OCI-LY1 (cell line): ENCODE measurements around the gene LLGL2.

Experiments used
- H2AFZ ChIP-seq: fragments of 200-600 bp; sonication (generic), shearing (Covaris generic); 2 replicates; pipeline ENCODE4 v1.6.0; 2014; ENCODE audit warnings: antibody characterized with exemption, mild to moderate bottlenecking, low read length
- H3F3A ChIP-seq: fragments of 200-600 bp; sonication (generic), shearing (Covaris generic); 2 replicates; pipeline ENCODE4 v1.6.0; 2014; ENCODE audit warnings: mild to moderate bottlenecking, antibody characterized with exemption, low read length, moderate library complexity; ENCODE audit not compliant: insufficient read depth
- H3K27ac ChIP-seq: fragments of 200-600 bp; sonication (generic); 2 replicates; pipeline ENCODE4 v1.5.1; 2014; ENCODE audit warnings: low read length, mixed run types, mild to moderate bottlenecking, low read depth; ENCODE audit not compliant: poor library complexity, severe bottlenecking
- H3K27me3 ChIP-seq: fragments of 200-600 bp; sonication (generic); 2 replicates; pipeline ENCODE4 v1.6.0; 2014; ENCODE audit warnings: antibody characterized with exemption, mild to moderate bottlenecking, low read length, moderate library complexity; ENCODE audit not compliant: insufficient read depth
- H3K36me3 ChIP-seq: fragments of 200-600 bp; sonication (generic); 2 replicates; pipeline ENCODE4 v1.6.1; 2014; ENCODE audit warnings: mild to moderate bottlenecking, antibody characterized with exemption, low read length, moderate library complexity, mixed read lengths; ENCODE audit not compliant: insufficient read depth
- H3K4me1 ChIP-seq: fragments of 200-600 bp; sonication (generic); 2 replicates; pipeline ENCODE4 v1.5.1; 2014; ENCODE audit warnings: mild to moderate bottlenecking, low read length, moderate library complexity; ENCODE audit not compliant: insufficient read depth, severe bottlenecking
- H3K4me2 ChIP-seq: fragments of 200-600 bp; sonication (generic), shearing (Covaris generic); 2 replicates; pipeline ENCODE4 v1.6.1; 2014; ENCODE audit warnings: low read length
- H3K4me3 ChIP-seq: fragments of 200-600 bp; sonication (generic); 2 replicates; pipeline ENCODE4 v1.5.1; 2014; ENCODE audit warnings: low read length, low read depth, mild to moderate bottlenecking, mixed read lengths; ENCODE audit not compliant: poor library complexity, severe bottlenecking
- H3K79me2 ChIP-seq: fragments of 200-600 bp; shearing (Covaris generic); 2 replicates; pipeline ENCODE4 v1.6.1; 2016; ENCODE audit warnings: mixed run types, low read length, mixed read lengths; ENCODE audit not compliant: insufficient read depth
- H3K9ac ChIP-seq: fragments of 200-600 bp; sonication (generic), shearing (Covaris generic); 2 replicates; pipeline ENCODE4 v1.6.1; 2014; ENCODE audit warnings: mild to moderate bottlenecking, low read length, mixed read lengths
- H3K9me2 ChIP-seq: fragments of 200-600 bp; sonication (generic), shearing (Covaris generic); 2 replicates; pipeline ENCODE4 v1.6.1; 2014; ENCODE audit warnings: low read depth, mild to moderate bottlenecking, low read length, mixed read lengths
- H3K9me3 ChIP-seq: fragments of 200-600 bp; shearing (Covaris generic); 2 replicates; pipeline ENCODE4 v1.6.1; 2014; ENCODE audit warnings: low read length, mixed read lengths
- H4K20me1 ChIP-seq: fragments of 200-600 bp; sonication (generic), shearing (Covaris generic); 2 replicates; pipeline ENCODE4 v1.6.0; 2016; ENCODE audit warnings: mild to moderate bottlenecking, low read length; ENCODE audit not compliant: insufficient read depth
- EZH2 ChIP-seq: fragments of 200-600 bp; sonication (generic), shearing (Covaris generic); IDR thresholded peaks from 2 replicates; pipeline ENCODE4 v1.8.0; 2017; ENCODE audit warnings: borderline replicate concordance, mixed run types, mild to moderate bottlenecking, antibody characterized with exemption, low read length, moderate library complexity, mixed read lengths
- TF ChIP-seq, protein P1 (sequence below): fragments of 200-600 bp; sonication (generic), shearing (Covaris generic); IDR thresholded peaks from 2 replicates; pipeline ENCODE4 v1.5.1; 2017; ENCODE audit warnings: mild to moderate bottlenecking, antibody characterized with exemption, low read length, moderate library complexity, mixed read lengths

Gene LLGL2

GRCh38 chr17:75498039-75498725, 27.3 kb upstream of the LLGL2 start:
- Histone ChIP-seq H3K36me3 (peaks cover 31% of the 10 kb centered on the region), H3K79me2 (no peaks in the 10 kb centered on the region), H4K20me1 (no peaks in the 10 kb centered on the region), H3K9me2 (no peaks in the 10 kb centered on the region), H3F3A (no peaks in the 10 kb centered on the region), H3K27ac (no peak overlapping the region), H3K9me3 (no peaks in the 10 kb centered on the region), H3K4me2 (no peak overlapping the region), H3K9ac (no peak overlapping the region), H2AFZ (no peak overlapping the region), H3K27me3 (0 out of 2 replicates have a peak, but pooled peaks cover 1% of the 10 kb centered on the region), H3K4me1 (no peaks in the 10 kb centered on the region), H3K4me3 (no peak overlapping the region)
- TF ChIP-seq, protein P1, sequence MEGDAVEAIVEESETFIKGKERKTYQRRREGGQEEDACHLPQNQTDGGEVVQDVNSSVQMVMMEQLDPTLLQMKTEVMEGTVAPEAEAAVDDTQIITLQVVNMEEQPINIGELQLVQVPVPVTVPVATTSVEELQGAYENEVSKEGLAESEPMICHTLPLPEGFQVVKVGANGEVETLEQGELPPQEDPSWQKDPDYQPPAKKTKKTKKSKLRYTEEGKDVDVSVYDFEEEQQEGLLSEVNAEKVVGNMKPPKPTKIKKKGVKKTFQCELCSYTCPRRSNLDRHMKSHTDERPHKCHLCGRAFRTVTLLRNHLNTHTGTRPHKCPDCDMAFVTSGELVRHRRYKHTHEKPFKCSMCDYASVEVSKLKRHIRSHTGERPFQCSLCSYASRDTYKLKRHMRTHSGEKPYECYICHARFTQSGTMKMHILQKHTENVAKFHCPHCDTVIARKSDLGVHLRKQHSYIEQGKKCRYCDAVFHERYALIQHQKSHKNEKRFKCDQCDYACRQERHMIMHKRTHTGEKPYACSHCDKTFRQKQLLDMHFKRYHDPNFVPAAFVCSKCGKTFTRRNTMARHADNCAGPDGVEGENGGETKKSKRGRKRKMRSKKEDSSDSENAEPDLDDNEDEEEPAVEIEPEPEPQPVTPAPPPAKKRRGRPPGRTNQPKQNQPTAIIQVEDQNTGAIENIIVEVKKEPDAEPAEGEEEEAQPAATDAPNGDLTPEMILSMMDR = no peak
- no peak for TF ChIP-seq EZH2

DNA sequence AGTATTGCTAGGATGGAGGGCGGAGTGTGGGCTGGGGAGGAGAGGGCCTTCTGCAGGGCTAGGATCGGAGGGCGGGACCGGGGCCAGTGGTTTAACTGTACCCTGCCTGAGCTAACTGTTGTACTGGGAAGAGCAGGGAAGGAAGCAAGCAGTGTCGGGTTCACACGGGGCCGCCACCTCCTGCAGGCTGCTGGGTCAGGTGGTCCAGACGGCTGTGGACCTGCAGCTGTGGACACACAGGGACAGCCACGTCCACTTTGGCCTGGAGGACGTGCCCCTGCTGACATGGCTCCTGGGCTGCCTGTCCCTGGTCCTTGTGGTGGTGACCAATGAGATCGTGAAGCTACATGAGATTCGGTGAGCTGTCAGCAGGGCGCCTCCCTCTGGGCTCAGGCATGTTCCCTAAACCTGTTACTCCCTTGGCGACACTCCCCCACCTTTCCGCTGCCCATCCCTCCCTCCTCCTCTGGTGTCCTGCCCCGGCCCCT, 26.7 kb upstream of the LLGL2 start:
- H3K27ac ChIP-seq = no peak overlapping the region
- TF ChIP-seq, protein P1 = no peak
- no peak for TF ChIP-seq EZH2
- H3K4me3 ChIP-seq = no peak overlapping the region

GRCh38 chr17:75499313-75500022, 26.0 kb upstream of the LLGL2 start:
- no peak overlapping the region for H3K27ac ChIP-seq
- no peaks in the 10 kb centered on the region for H3K79me2 ChIP-seq
- no peak overlapping the region for H3K4me2 ChIP-seq
- H3K9ac ChIP-seq = no peak overlapping the region
- H4K20me1 ChIP-seq = no peaks in the 10 kb centered on the region
- no peaks in the 10 kb centered on the region for H3F3A ChIP-seq
- no peaks in the 10 kb centered on the region for H3K9me2 ChIP-seq
- H3K36me3 ChIP-seq = peaks cover 22% of the 10 kb centered on the region
- no peaks in the 10 kb centered on the region for H3K9me3 ChIP-seq
- no peaks in the 10 kb centered on the region for H3K4me1 ChIP-seq
- H3K4me3 ChIP-seq = no peak overlapping the region
- peaks cover 5% of the 10 kb centered on the region for H3K27me3 ChIP-seq
- no peak overlapping the region for H2AFZ ChIP-seq
- TF ChIP-seq EZH2 = no peak
- TF ChIP-seq, protein P1 = no peak

More for the DNA sequence above, 26.7 kb upstream of the LLGL2 start:
- Histone ChIP-seq H3F3A (no peaks in the 10 kb centered on the region), H3K4me1 (no peaks in the 10 kb centered on the region), H3K9me2 (no peaks in the 10 kb centered on the region), H3K27me3 (peaks cover 4% of the 10 kb centered on the region; the same call in 1 of the 2 replicates), H4K20me1 (no peaks in the 10 kb centered on the region), H3K36me3 (peaks cover 25% of the 10 kb centered on the region), H3K79me2 (no peaks in the 10 kb centered on the region), H2AFZ (no peak overlapping the region), H3K9me3 (no peaks in the 10 kb centered on the region), H3K4me2 (no peak overlapping the region), H3K9ac (no peak overlapping the region)
